ENCODE data around the gene LARP7.
"Not testable (repeated sequence)": the region's sequence is repeated elsewhere in the genome, so short reads cannot be mapped to it uniquely, and the experiment has no call there.

LARP7 gene

DNA sequence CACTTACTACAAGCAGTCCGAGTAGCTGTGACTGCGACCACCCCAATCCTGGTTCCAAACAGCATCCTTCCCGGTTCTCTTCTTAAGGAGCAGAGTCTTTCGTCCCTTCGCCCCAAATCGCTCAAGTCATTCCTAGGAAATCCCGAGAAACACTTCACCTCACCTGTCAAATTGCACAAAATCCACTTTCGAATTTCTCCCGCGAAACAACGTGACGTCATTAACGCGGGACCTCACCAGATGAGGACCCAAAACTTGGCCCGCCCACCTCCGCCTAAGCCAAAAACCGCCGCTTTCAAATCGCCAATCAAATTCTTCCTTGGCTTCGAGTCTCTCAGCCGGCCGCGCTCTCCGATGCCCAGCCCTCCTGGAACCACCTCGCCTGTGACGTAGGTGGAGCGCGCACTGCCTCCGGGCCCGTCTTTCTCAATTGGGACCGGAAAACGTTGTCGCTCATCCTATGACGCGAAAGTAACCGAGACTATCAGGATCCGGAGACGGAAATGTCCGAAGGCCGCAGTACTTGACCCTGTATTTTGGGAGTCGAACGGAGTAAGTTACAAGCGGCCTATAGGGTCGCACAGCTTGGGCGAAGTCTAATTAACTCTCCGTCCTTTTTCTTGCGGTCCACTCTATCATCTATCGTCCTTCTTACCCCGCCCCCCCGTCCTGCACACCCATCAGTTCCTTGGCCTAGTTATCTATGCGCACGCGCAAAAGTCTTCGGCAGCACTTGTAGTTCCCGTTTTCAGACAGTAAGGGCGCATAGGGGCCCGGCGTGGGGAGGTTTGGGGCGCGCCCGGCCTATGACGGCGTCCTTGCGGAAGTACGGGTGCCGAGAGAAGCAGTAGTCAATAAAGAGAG is at the start of gene LARP7, which contains the start of gene ZGRF1:
LARP7 (plus strand) TSS at position 456 of the 864 bp plus-strand sequence. CDS start 7,527 bp downstream, outside the sequence.
ZGRF1 (minus strand) TSS at position 222 of the 864 bp plus-strand sequence. CDS start 3,733 bp downstream, outside the sequence.
- Histone ChIP-seq H3K4me3 (peak within 1 kb of the TSS; percentile 47 to 78 (median 49)), H3K27ac (peak within 1 kb of the TSS in 20 of 21 experiments; percentile 83 to 98 (median 94))

- Histone ChIP-seq H3K4me3 (no peak overlapping the region), H3K27ac (no peak overlapping the region)
Measured at GRCh38 chr4:112589206-112589605, 47.7 kb upstream of the LARP7 start.

DNA sequence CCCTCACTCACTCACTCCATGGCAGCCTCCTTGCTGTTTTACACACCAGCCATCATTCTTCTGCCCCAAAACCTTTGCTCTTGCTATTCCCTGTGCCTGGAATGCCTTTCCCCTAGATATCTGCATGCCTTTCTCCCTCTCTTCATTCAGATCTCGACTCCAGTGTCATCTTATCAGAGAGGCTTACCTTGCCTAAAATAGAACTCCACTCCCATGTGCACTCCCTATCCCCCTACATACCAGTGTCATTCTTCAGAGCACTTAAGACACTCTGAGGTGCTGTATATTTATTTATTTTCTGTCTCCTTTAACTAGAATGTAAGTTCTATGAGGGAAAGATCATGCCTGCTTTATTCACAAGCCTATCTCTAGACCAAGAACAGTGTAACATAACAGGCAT is 45.4 kb upstream of the LARP7 start:
- H3K4me3 ChIP-seq: no peak overlapping the region
- no peak overlapping the region for H3K27ac ChIP-seq

- no peak overlapping the region for H3K4me3 ChIP-seq
- H3K27ac ChIP-seq: no peak overlapping the region
Measured at GRCh38 chr4:112592717-112593116, 44.2 kb upstream of the LARP7 start.

DNA sequence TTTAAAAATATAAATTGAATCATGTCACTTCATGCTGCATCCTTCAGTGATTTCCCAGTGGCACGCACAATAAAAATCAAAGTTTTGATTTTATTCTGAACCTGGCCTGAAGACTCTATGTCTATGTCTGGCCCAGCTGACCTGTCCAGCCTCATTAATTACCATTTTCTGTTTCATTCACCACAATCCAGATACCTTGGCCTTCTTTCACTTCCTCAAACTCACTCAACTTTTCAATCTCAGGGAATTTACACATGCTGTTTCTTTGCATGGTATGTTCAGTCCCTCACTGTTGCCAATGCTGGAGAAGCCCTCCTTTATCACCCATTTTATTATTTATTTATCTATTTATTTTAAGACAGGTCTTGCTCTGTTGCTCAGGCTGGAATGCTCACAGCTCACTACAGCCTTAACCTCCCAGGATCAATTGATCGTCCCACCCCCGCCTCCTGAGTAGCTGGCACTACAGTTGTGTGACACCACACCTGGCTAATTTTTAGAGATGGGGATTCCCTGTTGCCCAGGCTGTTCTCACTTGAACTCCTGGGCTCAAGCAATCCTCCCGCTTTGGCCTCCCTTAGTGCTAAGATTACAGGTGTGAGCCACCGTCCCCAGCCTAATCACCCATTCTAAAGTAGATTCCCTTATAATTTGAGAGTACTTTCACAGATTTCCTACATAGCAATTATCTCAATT is 43.4 kb upstream of the LARP7 start:
- Histone ChIP-seq H3K27ac (no peak overlapping the region), H3K4me3 (no peak overlapping the region)

- Histone ChIP-seq H3K4me3 (no peak overlapping the region), H3K27ac (no peak overlapping the region)
Measured at GRCh38 chr4:112594993-112595392, 42.0 kb upstream of the LARP7 start.

DNA sequence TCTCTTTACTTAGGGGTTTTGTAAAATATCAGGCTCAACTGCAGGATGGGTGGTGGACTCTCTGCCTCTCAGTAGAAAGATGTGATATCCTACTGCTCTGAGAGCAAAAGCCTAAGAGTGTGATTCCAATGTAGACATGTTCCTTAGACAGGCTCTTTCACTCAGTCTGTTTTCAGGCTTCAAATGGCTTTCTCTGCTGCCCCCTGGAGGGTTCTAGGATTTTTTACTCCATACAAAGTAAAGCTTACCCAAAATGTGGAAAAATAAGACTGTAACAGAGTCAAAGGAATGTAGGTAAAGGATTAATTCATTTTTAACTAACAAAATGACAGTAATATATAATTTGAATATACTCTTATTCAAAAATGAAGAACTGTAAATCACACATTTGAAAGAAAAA is 32.4 kb upstream of the LARP7 start:
- no peak overlapping the region for H3K27ac ChIP-seq
- H3K4me3 ChIP-seq: no peak overlapping the region

GRCh38 chr4:112612814-112613213 is 24.1 kb upstream of the LARP7 start:
- H3K4me3 ChIP-seq, H3K27ac ChIP-seq: not testable (repeated sequence)

DNA sequence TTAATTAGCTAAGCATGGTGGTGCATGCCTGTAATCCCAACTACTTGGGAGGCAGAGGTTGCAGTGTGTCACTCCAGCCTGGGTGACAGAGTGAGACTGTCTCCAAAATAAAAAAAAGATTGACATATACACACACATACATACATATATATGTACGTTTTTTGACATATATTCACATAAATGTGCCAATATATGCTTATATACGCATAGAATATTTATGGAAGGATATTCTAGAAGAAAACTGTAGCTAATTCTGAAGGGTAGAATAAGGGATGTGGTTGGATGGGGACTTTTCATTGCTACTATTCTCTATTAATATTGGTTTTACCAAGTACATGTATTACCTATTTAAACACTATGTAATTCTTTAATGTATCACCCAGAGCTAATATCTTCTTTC is 20.0 kb upstream of the LARP7 start:
- no peak overlapping the region for H3K27ac ChIP-seq
- H3K4me3 ChIP-seq: no peak overlapping the region

GRCh38 chr4:112626228-112626627 is 10.7 kb upstream of the LARP7 start:
- Histone ChIP-seq H3K4me3 (no peak overlapping the region), H3K27ac (no peak overlapping the region)

GRCh38 chr4:112633477-112634235 is 3.3 kb upstream of the LARP7 start:
- Histone ChIP-seq H3K27ac (no peak overlapping the region), H3K4me3 (no peak overlapping the region)

- Histone ChIP-seq H3K4me3 (peak overlapping the region; percentile 47 to 78 (median 49)), H3K27ac (peak overlapping the region in 20 of 21 experiments; percentile 83 to 98 (median 94))
Measured at GRCh38 chr4:112637552-112637866, 566 bp downstream of the LARP7 start.

DNA sequence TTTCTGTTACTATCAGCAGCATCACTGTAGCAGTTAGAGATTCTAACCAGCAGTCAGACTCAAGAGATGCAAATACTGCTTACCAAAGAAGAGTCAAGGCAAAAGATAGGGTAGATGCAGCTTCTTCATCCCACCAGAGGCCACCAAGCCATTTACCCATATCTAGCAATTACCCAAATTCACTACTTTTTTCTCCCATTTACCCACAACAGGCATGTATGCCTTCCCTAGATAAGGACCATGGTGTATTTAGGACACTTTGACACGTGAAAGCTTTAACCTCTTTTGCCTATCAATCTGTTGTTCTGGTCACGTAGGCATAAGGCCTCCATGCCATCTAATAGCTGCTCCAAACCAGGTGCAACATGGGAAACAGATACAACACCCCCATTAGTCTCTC is 5.6 kb downstream of the LARP7 start:
- Histone ChIP-seq H3K4me3 (no peak overlapping the region), H3K27ac (no peak overlapping the region)

DNA sequence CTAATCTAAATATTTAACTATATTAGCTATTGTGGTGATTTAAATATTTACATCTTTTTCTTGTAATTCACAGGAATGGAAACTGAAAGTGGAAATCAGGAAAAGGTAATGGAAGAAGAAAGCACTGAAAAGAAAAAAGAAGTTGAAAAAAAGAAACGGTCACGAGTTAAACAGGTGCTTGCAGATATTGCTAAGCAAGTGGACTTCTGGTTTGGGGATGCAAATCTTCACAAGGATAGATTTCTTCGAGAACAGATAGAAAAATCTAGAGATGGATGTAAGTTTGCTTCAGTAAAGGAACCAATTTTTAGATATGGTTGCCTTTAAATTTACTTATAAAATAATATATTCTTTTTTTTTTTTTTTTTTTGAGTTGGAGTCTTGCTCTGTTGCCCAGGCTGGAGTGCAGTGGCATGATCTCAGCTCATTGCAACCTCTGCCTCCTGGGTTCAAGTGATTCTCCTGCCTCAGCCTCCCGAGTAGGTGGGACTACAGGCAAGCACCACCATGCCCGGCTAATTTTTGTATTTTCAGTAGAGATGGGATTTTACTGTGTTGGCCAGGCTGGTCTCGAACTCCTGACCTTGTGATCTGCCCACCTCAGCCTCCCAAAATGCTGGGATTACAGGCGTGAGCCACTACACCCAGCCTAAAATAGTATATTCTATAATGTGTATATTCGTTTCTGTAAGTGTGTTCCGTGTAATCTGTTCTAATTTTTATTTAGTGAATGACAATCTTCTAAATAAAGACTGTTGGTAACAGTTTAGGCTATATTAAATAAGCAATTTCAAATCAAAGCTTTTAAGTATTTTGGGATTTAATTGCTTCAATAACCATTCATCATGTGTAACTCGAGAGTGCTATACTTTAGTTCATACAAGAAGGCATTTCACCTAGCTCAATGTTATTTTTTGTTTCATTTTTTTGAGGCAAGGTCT is 7.9 kb downstream of the LARP7 start:
- not testable (repeated sequence) for H3K4me3 ChIP-seq, H3K27ac ChIP-seq

- Histone ChIP-seq H3K27ac (no peak overlapping the region), H3K4me3 (no peak overlapping the region)
Measured at GRCh38 chr4:112645541-112646329, 8.8 kb downstream of the LARP7 start.

DNA sequence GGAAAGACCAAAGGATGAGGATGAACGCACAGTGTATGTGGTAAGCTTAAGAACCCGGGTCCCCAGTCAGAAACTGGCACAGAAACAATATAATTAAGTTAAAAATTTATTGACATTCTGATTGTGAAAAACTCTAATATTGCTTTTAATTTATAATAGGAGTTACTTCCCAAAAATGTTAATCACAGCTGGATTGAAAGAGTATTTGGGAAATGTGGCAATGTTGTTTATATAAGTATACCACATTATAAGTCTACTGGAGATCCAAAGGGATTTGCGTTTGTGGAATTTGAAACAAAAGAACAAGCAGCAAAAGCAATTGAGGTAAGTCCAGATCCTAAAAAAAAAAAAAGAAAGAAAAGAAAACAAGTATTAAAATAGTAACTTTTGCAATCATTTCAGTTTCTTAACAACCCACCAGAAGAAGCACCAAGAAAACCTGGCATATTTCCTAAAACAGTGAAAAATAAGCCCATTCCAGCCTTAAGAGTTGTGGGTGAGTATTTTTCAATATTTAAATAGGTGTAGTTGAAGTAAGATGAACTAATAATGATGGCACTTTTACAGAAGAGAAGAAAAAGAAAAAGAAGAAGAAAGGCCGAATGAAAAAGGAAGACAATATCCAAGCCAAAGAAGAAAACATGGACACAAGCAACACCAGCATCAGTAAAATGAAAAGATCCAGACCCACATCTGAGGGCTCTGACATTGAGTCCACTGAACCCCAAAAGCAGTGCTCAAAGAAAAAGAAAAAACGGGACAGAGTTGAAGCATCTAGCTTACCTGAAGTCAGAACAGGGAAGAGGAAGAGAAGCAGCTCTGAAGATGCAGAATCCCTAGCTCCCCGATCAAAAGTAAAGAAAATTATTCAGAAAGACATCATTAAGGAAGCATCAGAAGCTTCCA is 9.9 kb downstream of the LARP7 start:
- Histone ChIP-seq H3K4me3 (no peak overlapping the region), H3K27ac (no peak overlapping the region)

DNA sequence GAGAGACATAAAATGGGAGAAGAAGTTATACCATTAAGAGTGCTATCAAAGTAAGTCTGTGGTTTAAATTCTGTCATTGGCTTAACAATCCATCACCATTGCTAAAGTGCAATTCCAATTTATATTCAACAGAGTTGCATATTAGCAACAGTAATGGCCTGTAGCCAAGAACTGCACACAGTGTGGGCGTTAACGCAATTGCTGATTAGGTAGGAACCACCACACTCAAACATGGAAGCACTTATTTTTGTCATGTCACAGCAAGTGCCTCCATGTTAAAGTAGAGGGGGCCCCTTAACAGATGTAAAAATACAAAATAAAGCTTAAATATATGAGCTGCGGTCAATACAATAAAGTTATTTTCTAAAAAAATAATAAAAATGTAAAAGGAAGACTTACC is 10.8 kb downstream of the LARP7 start:
- Histone ChIP-seq H3K27ac (no peak overlapping the region), H3K4me3 (no peak overlapping the region)
